MCF 10A (cell line): Measurements from ENCODE around the gene GPR37L1. TPM values are rescaled to one million over a fixed set of nuclear protein-coding genes. Genes with fewer than 3 reads are reported as not detected.

Experiments used
- BruUV-seq: library from RNA; stranded (reverse); fragments of 400-500 nt; replicated peaks from 2 replicates; lab custom pipeline; 2021; lab: Mats Ljungman, UMichigan
- CTCF ChIA-PET: fragments of 300-600 bp; sonication (Branson Sonifier 250); formaldehyde crosslinking; extraction: SDS; loops from one replicate; lab custom pipeline; 2021; ENCODE audit warnings: antibody characterized with exemption, inconsistent platforms; lab: Yijun Ruan, JAX
- POLR2A ChIA-PET: fragments of 300-600, 350-650 bp; sonication (Branson Sonifier 250); formaldehyde crosslinking; extraction: SDS; loops from one replicate; lab custom pipeline; 2020; ENCODE audit warnings: antibody characterized with exemption, inconsistent platforms; lab: Yijun Ruan, JAX
- DNase-seq: peaks from one replicate; pipeline ENCODE4 v3.0.0-alpha.2; 2018; ENCODE audit not compliant: unreplicated experiment
- H3K27ac Mint-ChIP-seq: one replicate; pipeline ENCODE4 v1.8.0; 2022; ENCODE audit warnings: mild to moderate bottlenecking, low read depth, mixed read lengths; ENCODE audit not compliant: unreplicated experiment
- H3K27me3 Mint-ChIP-seq: one replicate; pipeline ENCODE4 v1.8.0; 2022; ENCODE audit warnings: mixed read lengths; ENCODE audit not compliant: insufficient read depth, unreplicated experiment
- H3K36me3 Mint-ChIP-seq: one replicate; pipeline ENCODE4 v1.8.0; 2022; ENCODE audit warnings: mild to moderate bottlenecking, moderate library complexity, mixed read lengths; ENCODE audit not compliant: insufficient read depth, unreplicated experiment
- H3K4me1 Mint-ChIP-seq: one replicate; pipeline ENCODE4 v1.8.0; 2022; ENCODE audit warnings: mixed read lengths; ENCODE audit not compliant: insufficient read depth, unreplicated experiment
- H3K4me3 Mint-ChIP-seq: one replicate; pipeline ENCODE4 v1.8.0; 2022; ENCODE audit warnings: mild to moderate bottlenecking, moderate library complexity, mixed read lengths; ENCODE audit not compliant: unreplicated experiment
- H3K9me3 Mint-ChIP-seq: one replicate; pipeline ENCODE4 v1.8.0; 2022; ENCODE audit warnings: mixed read lengths; ENCODE audit not compliant: unreplicated experiment
- CTCF ChIP-seq: fragments of 200-600 bp; IDR thresholded peaks from one replicate; pipeline ENCODE4 v1.8.0; 2022; ENCODE audit warnings: antibody characterized with exemption, mild to moderate bottlenecking; ENCODE audit not compliant: unreplicated experiment
- intact Hi-C: fragments of 100-400 bp; cut with micrococcal nuclease; formaldehyde crosslinking; loops from 2 replicates; pipeline ENCODE4 v1.14.1; 2022
- total RNA-seq: library from RNA; stranded (reverse); gene quantifications from 2 replicates; pipeline ENCODE4 v1.2.3, GENCODE V29; 2022

The GPR37L1 gene
- total RNA-seq, 1 experiment from 2014 or later: not detected

GRCh38 chr1:202093858-202094257, 28.9 kb upstream of the GPR37L1 start:
- intact Hi-C loops: no loop called here
- BruUV-seq: no TSS peak
- TF ChIP-seq CTCF: no peak
- no peak overlapping the region for H3K4me3 Mint-ChIP-seq
- H3K36me3 Mint-ChIP-seq: no peaks in the 10 kb centered on the region
- POLR2A ChIA-PET: interaction anchor here (1.1 to 1.6 kb wide), 2 partner anchors 12 to 50 kb away, joined by 3 read pairs; no protein-coding TSS in a partner anchor
- DNase-seq: no peak
- H3K4me1 Mint-ChIP-seq: peaks cover 7% of the 10 kb centered on the region
- CTCF ChIA-PET: interaction anchor here (0.6 to 1.8 kb wide), 8 partner anchors 15 to 383 kb away, joined by 3 to 6 read pairs (median 4); no protein-coding TSS in a partner anchor
- H3K9me3 Mint-ChIP-seq: no peaks in the 10 kb centered on the region
- H3K27ac Mint-ChIP-seq: no peak overlapping the region
- H3K27me3 Mint-ChIP-seq: peaks cover 30% of the 10 kb centered on the region

GRCh38 chr1:202101184-202101583, 21.5 kb upstream of the GPR37L1 start:
- no peaks in the 10 kb centered on the region for H3K36me3 Mint-ChIP-seq
- no peak overlapping the region for H3K4me3 Mint-ChIP-seq
- TF ChIP-seq CTCF: no peak
- H3K27ac Mint-ChIP-seq: no peak overlapping the region
- H3K27me3 Mint-ChIP-seq: no peaks in the 10 kb centered on the region
- no TSS peak for BruUV-seq
- intact Hi-C loops: no loop called here
- no peak for DNase-seq
- H3K9me3 Mint-ChIP-seq: no peaks in the 10 kb centered on the region
- H3K4me1 Mint-ChIP-seq: peaks cover 11% of the 10 kb centered on the region
- ChIA-PET POLR2A (interaction anchor here (0.6 to 1.6 kb wide), 4 partner anchors 11 to 52 kb away, joined by 3 to 4 read pairs (median 4); no protein-coding TSS in a partner anchor), CTCF (interaction anchor here (0.6 to 2.4 kb wide), 7 partner anchors 18 to 1494 kb away, joined by 3 to 12 read pairs (median 4); partner anchors contain the start of gene ELF3)

- DNase-seq: no peak
- Mint-ChIP-seq H3K4me1 (peaks cover 39% of the 10 kb centered on the region), H3K27ac (no peak overlapping the region), H3K36me3 (no peaks in the 10 kb centered on the region), H3K9me3 (no peaks in the 10 kb centered on the region), H3K4me3 (no peak overlapping the region), H3K27me3 (no peaks in the 10 kb centered on the region)
- intact Hi-C loops: no loop called here
- TF ChIP-seq CTCF: no peak
- CTCF ChIA-PET: interaction anchor here (0.6 to 1.5 kb wide), 3 partner anchors 15 to 241 kb away, joined by 4 to 6 read pairs (median 4); partner anchors contain the start of gene ELF3
- no TSS peak for BruUV-seq
- POLR2A ChIA-PET: interaction anchor here (0.6 kb wide), 1 partner anchor 232 kb away, joined by 3 read pairs; no protein-coding TSS in a partner anchor
Observed at GRCh38 chr1:202104073-202104472, 18.6 kb upstream of the GPR37L1 start.

- BruUV-seq: no TSS peak
- DNase-seq: peak; percentile 76
- Mint-ChIP-seq H3K36me3 (no peaks in the 10 kb centered on the region), H3K4me3 (no peak overlapping the region), H3K4me1 (peaks cover 41% of the 10 kb centered on the region), H3K9me3 (no peaks in the 10 kb centered on the region), H3K27ac (peak overlapping the region; percentile 2), H3K27me3 (no peaks in the 10 kb centered on the region)
- no peak for TF ChIP-seq CTCF
- POLR2A ChIA-PET: interaction anchor here (0.6 to 1.7 kb wide), 10 partner anchors 11 to 223 kb away, joined by 3 to 5 read pairs (median 3); no protein-coding TSS in a partner anchor
- CTCF ChIA-PET: interaction anchor here (0.6 to 4.7 kb wide), 15 partner anchors 10 to 266 kb away, joined by 3 to 49 read pairs (median 3); no protein-coding TSS in a partner anchor
- intact Hi-C loops: no loop called here
Observed at GRCh38 chr1:202105571-202106339, 17.0 kb upstream of the GPR37L1 start.
